AG04449 (cell line): ENCODE results near the gene SUSD1.

Source experiments
- CTCF ChIA-PET: fragments of 350-600 bp; formaldehyde crosslinking; extraction: SDS; loops from one replicate; lab custom pipeline; 2021; ENCODE audit warnings: antibody characterized with exemption; lab: Yijun Ruan, JAX
- POLR2A ChIA-PET: fragments of 400-600, 350-600 bp; formaldehyde crosslinking; extraction: SDS; loops from one replicate; lab custom pipeline; 2020; ENCODE audit warnings: antibody characterized with exemption, inconsistent platforms; lab: Yijun Ruan, JAX
- DNase-seq: peaks from one replicate; pipeline ENCODE4 v3.0.0-alpha.2; 2010; ENCODE audit warnings: low read depth, low spot score
- H3K4me3 ChIP-seq: 2 replicates; pipeline ENCODE4 v1.5.1; 2011; ENCODE audit warnings: low read depth, mild to moderate bottlenecking, control low read depth, low read length
- TF ChIP-seq, protein P1 (sequence below): IDR thresholded peaks from one replicate; pipeline ENCODE4 v1.5.1; 2011; ENCODE audit warnings: mild to moderate bottlenecking, moderate library complexity, low read length, control low read depth, inconsistent platforms; ENCODE audit not compliant: insufficient read depth; ENCODE audit errors: missing control alignments

Gene SUSD1

DNA sequence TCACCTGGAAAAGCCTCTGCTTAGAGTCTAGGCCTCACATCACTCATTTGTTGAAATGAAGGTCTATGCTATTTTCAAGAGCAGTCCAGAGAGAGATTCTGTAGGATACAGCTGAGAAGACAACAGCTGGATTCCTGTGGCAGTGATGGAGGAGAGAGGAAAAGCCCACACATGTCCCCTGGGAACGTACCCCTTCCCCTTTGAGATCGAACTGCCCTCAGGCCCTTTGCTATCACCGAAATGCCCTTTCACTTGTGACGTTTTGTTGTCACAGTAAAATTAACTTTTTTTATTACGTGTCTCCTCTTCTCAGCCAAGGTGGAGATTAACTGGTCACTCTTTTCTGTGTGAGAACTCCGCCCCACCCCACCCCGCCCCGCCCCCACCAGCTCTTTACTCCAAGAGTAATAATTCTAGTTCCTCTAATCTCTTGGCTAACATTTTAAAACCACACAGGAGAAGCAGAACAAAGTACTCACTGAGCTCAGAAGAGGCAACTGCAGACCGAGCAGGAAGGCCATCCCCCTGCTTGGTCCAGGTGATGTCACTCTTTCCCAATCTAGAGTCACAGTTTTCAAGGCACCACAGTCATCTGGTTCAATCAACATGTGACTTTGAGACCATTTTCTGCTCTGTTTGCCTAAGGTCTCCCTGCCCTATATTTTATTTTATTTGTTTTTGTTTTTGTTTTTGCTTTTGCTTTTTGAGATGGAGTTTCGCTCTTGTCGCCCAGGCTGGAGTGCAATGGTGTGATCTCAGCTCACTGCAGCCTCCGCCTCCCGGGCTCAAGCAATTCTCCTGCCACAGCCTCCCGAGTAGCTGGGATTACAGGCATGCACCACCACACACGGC lies 105.6 kb downstream of the SUSD1 start:
- POLR2A ChIA-PET, result interaction anchor here (1.4 kb wide), 1 partner anchor 173 kb away, joined by 3 read pairs; the partner anchor contains the start of gene UGCG
- DNase-seq, result no peak
- no peak overlapping the region for H3K4me3 ChIP-seq
- CTCF ChIA-PET, result no interaction called here
- TF ChIP-seq, protein P1, sequence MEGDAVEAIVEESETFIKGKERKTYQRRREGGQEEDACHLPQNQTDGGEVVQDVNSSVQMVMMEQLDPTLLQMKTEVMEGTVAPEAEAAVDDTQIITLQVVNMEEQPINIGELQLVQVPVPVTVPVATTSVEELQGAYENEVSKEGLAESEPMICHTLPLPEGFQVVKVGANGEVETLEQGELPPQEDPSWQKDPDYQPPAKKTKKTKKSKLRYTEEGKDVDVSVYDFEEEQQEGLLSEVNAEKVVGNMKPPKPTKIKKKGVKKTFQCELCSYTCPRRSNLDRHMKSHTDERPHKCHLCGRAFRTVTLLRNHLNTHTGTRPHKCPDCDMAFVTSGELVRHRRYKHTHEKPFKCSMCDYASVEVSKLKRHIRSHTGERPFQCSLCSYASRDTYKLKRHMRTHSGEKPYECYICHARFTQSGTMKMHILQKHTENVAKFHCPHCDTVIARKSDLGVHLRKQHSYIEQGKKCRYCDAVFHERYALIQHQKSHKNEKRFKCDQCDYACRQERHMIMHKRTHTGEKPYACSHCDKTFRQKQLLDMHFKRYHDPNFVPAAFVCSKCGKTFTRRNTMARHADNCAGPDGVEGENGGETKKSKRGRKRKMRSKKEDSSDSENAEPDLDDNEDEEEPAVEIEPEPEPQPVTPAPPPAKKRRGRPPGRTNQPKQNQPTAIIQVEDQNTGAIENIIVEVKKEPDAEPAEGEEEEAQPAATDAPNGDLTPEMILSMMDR, result no peak

DNA sequence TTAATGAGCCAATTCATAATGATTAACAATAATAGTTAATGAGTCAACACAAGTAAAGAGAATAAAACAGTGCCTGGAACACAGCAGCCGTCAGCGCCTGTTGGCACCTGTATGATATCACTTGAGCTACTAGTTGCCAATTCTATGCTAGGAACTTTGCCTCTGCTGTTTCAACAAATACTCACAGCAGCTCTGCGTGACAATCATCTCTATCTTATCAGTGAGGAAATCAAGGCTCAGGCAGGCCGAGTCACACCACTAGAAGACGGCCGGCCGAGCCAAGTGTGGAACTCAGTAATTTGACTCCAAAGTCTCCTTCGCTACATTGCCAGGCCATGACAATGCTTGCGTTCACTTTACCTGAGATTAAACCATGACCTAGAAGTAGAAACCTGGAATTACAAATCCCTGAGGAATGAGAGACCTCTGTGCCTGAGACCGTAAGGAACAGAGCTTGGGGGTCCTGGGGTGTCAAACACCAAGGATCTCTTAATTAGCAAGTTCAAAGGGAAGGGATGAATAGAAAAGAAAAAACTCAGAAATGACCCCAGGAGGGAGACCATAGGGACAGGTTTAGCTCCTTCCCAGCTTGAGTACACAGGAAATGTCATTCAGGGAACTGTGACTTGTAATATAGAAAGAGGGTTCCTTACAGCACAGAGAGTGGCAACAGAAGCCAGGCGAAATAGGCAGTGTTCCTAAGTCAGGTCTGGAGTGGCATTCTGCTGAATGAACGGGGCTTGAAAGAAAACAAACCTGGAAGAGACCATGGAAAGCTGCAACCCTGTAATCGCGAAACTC lies 109.1 kb downstream of the SUSD1 start:
- ChIA-PET CTCF (interaction anchor here (0.7 to 2.4 kb wide), 5 partner anchors 8 to 295 kb away, joined by 3 to 7 read pairs (median 3); no protein-coding TSS in a partner anchor), POLR2A (interaction anchor here (0.5 to 2.2 kb wide), 7 partner anchors 9 to 169 kb away, joined by 3 to 12 read pairs (median 4); partner anchors contain the start of gene UGCG)
- peak; percentile 90 for DNase-seq
- TF ChIP-seq, protein P1, result no peak
- H3K4me3 ChIP-seq, result no peak overlapping the region

DNA sequence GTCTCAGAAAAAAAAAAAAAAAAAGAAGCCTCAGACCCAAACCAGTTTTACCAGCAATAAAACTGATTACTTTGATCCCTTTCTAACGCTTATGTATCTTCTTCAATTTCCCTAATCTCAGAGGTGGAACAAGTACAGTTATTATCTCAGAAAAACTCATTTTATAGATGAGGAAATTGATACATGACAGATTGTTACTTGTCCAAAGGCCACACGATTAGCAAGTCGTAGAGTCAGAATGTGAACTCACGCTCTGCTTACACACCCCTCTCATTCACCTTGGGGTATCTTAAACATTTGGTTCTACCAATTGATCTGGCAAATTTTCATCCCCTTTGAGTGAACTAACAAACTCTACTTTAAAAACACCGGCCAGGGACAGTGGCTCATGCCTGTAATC lies 110.2 kb downstream of the SUSD1 start:
- CTCF ChIA-PET, result interaction anchor here (0.6 to 2.4 kb wide), 2 partner anchors 10 to 172 kb away, joined by 3 to 7 read pairs; no protein-coding TSS in a partner anchor
- no peak for DNase-seq
- TF ChIP-seq, protein P1, result no peak
- H3K4me3 ChIP-seq, result no peak overlapping the region
- POLR2A ChIA-PET, result interaction anchor here (1.0 to 2.2 kb wide), 4 partner anchors 10 to 168 kb away, joined by 4 to 12 read pairs (median 8); partner anchors contain the start of gene UGCG

DNA sequence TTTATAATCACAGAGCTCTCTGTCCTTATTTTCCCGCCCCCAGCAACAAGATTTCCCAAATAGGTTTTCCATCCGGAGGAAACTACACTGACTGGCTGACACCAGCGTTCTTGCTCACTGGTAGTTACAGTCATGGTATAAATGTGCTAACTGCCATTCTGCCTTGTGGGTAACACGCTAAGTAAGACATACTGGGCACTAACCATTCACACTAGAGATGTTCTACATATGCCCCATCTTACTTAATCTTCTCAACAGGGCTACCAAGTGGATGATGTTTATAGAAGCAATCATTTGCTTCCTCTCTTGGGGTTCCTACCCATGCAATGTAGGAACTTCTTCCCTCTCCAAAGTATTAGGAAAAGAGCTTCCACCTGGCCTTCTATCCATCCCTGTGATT lies 111.5 kb downstream of the SUSD1 start:
- TF ChIP-seq, protein P1, result no peak
- H3K4me3 ChIP-seq, result no peak overlapping the region
- CTCF ChIA-PET, result interaction anchor here (1.2 to 1.8 kb wide), 2 partner anchors 11 to 20 kb away, joined by 3 to 4 read pairs; no protein-coding TSS in a partner anchor
- POLR2A ChIA-PET, result no interaction called here
- no peak for DNase-seq

DNA sequence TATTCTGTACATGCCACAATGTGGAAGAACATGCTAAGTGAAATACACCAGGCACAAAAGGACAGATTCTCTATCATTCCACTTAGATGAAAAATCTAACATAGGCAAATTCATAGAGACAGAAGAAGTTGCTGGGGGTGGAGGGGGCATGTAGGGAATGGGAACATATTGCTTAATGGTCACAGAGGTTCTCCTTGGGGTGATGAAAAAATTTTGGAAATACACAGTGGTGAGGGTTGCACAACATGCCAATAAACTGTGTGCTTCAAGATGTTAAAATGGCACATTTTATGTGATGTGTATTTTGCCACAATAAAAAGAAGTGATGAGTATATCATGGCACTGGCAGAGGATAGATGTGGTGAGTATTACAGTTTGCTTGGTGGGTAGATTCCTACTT lies 111.9 kb downstream of the SUSD1 start:
- DNase-seq, result no peak
- POLR2A ChIA-PET, result no interaction called here
- TF ChIP-seq, protein P1, result no peak
- H3K4me3 ChIP-seq, result no peak overlapping the region
- CTCF ChIA-PET, result interaction anchor here (1.2 to 1.8 kb wide), 2 partner anchors 12 to 20 kb away, joined by 3 to 4 read pairs; no protein-coding TSS in a partner anchor
